GM12878 (cell line): ENCODE results near the gene RILPL2. TPM values are rescaled to one million over a fixed set of nuclear protein-coding genes. Genes with fewer than 3 reads are reported as not detected.

Experiments
- ATAC-seq: fragments of 200-7000 bp; cut with Tn5 transposase; 3 replicates; pipeline ENCODE4 v1.9.1; 2020; ENCODE audit warnings: mild to moderate bottlenecking, moderate library complexity
- BruUV-seq: library from RNA; stranded (reverse); fragments of 400-500 nt; replicated peaks from 2 replicates; lab custom pipeline; 2021; lab: Mats Ljungman, UMichigan
- CTCF ChIA-PET: fragments of 300-600 bp; sonication (Branson Sonifier 250); formaldehyde crosslinking; extraction: SDS; loops from one replicate; lab custom pipeline; 2021; ENCODE audit warnings: inconsistent platforms; lab: Yijun Ruan, JAX
- POLR2A ChIA-PET: fragments of 350-600 bp; formaldehyde crosslinking; extraction: SDS; loops from one replicate; lab custom pipeline; 2021; ENCODE audit warnings: inconsistent platforms; lab: Charles Lee
- RAD21 ChIA-PET: fragments of 300-600 bp; sonication (Branson Sonifier 250); formaldehyde crosslinking; loops from one replicate; lab custom pipeline; 2023; ENCODE audit warnings: antibody characterized with exemption; ENCODE audit not compliant: unreplicated experiment; lab: Charles Lee
- SMC1A ChIA-PET: fragments of 300-600 bp; sonication (Branson Sonifier 250); formaldehyde crosslinking; loops from one replicate; lab custom pipeline; 2023; ENCODE audit not compliant: unreplicated experiment, uncharacterized antibody; lab: Charles Lee
- DNase-seq: peaks from one replicate; pipeline ENCODE4 v3.0.0-alpha.2; 2011; ENCODE audit warnings: low read depth, low spot score
- FAIRE-seq: peaks from 3 replicates; lab custom pipeline; 2011; peaks lifted over from hg19 to GRCh38; lab: Jason Lieb, UNC
- H2AFZ ChIP-seq: 2 replicates; pipeline ENCODE4 v1.6.0; 2011; ENCODE audit warnings: low read depth, low read length, control low read depth; ENCODE audit not compliant: control insufficient read depth
- H3K27ac ChIP-seq: 2 replicates; pipeline ENCODE4 v1.5.1; 2011; ENCODE audit warnings: control low read depth; ENCODE audit not compliant: control insufficient read depth, insufficient read depth
- H3K27me3 ChIP-seq, 2 experiments: replicated peaks in 1 of 2; 2 replicates each; pipeline versions ENCODE4 v1.6.0 to v1.6.1; 2011; ENCODE audit warnings: low read length in 1 of 2; ENCODE audit not compliant: control insufficient read depth in 2 of 2, insufficient read depth in 2 of 2
- H3K36me3 ChIP-seq, 2 experiments: 2 replicates each; pipeline ENCODE4 v1.5.1; 2011; ENCODE audit warnings: low read length in 1 of 2; ENCODE audit not compliant: control insufficient read depth in 2 of 2, insufficient read depth in 2 of 2
- H3K4me1 ChIP-seq: 2 replicates; pipeline ENCODE4 v1.6.1; 2011; ENCODE audit warnings: mild to moderate bottlenecking, low read length, moderate library complexity, mixed read lengths; ENCODE audit not compliant: control insufficient read depth, insufficient read depth
- H3K4me2 ChIP-seq: 2 replicates; pipeline ENCODE4 v1.6.0; 2011; ENCODE audit warnings: control low read depth; ENCODE audit not compliant: control insufficient read depth, insufficient read depth
- H3K4me3 ChIP-seq: fragments of 200-600 bp; sonication (generic); 2 replicates; pipeline ENCODE4 v1.5.1; 2016
- H3K79me2 ChIP-seq: 2 replicates; pipeline ENCODE4 v1.6.0; 2011; ENCODE audit warnings: low read length; ENCODE audit not compliant: control insufficient read depth, insufficient read depth
- H3K9ac ChIP-seq: 2 replicates; pipeline ENCODE4 v1.8.0; 2011; ENCODE audit warnings: low read length, control low read depth, mixed read lengths; ENCODE audit not compliant: control insufficient read depth, insufficient read depth
- H3K9me3 ChIP-seq: replicated peaks from 3 replicates; pipeline ENCODE4 v1.5.1; 2011; ENCODE audit warnings: mild to moderate bottlenecking, low read length; ENCODE audit not compliant: control insufficient read depth, insufficient read depth
- H4K20me1 ChIP-seq: 2 replicates; pipeline ENCODE4 v1.6.0; 2011; ENCODE audit not compliant: control insufficient read depth, insufficient read depth
- BRCA1 ChIP-seq: IDR thresholded peaks from 2 replicates; pipeline ENCODE4 v1.6.1; 2011; ENCODE audit warnings: low read depth, low read length, improper control_type of control experiment
- ETV6 ChIP-seq, 2 experiments: fragments of 450-650 bp in 1 of 2; IDR thresholded peaks in 1 of 2; conservative IDR thresholded peaks in 1 of 2; 2 replicates each; pipeline ENCODE4 v1.6.1; 2014; ENCODE audit warnings: antibody characterized with exemption in 1 of 2, borderline replicate concordance in 1 of 2, low read depth in 1 of 2, mild to moderate bottlenecking in 1 of 2, moderate library complexity in 1 of 2
- IKZF2 ChIP-seq, 2 experiments: fragments of 450-650 bp; IDR thresholded peaks; 2 replicates each; pipeline ENCODE4 v1.6.1; 2017; ENCODE audit warnings: mild to moderate bottlenecking in 2 of 2, moderate library complexity in 2 of 2
- MXI1 ChIP-seq: fragments of 150-350 bp; IDR thresholded peaks from 2 replicates; pipeline ENCODE4 v1.6.1; 2011; ENCODE audit warnings: low read depth, mild to moderate bottlenecking, inconsistent platforms, low read length, improper control_type of control experiment
- ZNF24 ChIP-seq: fragments of 450-650 bp; IDR thresholded peaks from 2 replicates; pipeline ENCODE4 v1.6.1; 2017; ENCODE audit warnings: antibody characterized with exemption, mild to moderate bottlenecking
- WGBS: methylation state at CpG from one replicate; pipeline ENCODE4 v1.1.6; 2016; ENCODE audit warnings: low lambda C conversion rate; ENCODE audit not compliant: insufficient replicate concordance, insufficient coverage; ENCODE audit errors: missing lambda C conversion rate; 5-methylcytosine and 5-hydroxymethylcytosine counted together
- in situ Hi-C: fragments of 300-500 bp; cut with MboI; formaldehyde crosslinking; loops from 9 replicates; pipeline ENCODE4 v1.14.3; 2018; ENCODE audit warnings: mixed read lengths
- intact Hi-C: fragments of 100-400 bp; cut with micrococcal nuclease; formaldehyde crosslinking; loops from one replicate; pipeline ENCODE4 v1.14.2; 2022; ENCODE audit not compliant: unreplicated experiment
- polyA plus RNA-seq, 11 experiments: library from polyadenylated mRNA; depleted of rRNA in 4 of 11; unstranded in 6 of 11; stranded (reverse) in 5 of 11; fragments of >200 nt; fragmentation: Nextera tagmentation in 4 of 11; fragmentation: Illumina TruSeq in 1 of 11; extraction: Ambion mirVana in 4 of 11; extraction: Trizol in 1 of 11; gene quantifications; 1 replicate in 1 of 11; 2 replicates in 10 of 11; pipeline versions ENCODE4 v1.2.1 to v1.2.3, GENCODE V29; 2011 to 2016; ENCODE audit warnings: inconsistent platforms in 2 of 11, missing spikeins in 2 of 11, low read depth in 1 of 11
- total RNA-seq, 4 experiments: library from RNA; depleted of rRNA in 3 of 4; stranded (reverse); fragments of >200 nt in 3 of 4; fragmentation: Illumina TruSeq in 1 of 4; extraction: Trizol in 1 of 4; gene quantifications; 2 replicates each; pipeline versions ENCODE4 v1.2.1 to v1.2.3, GENCODE V29; 2013 to 2021
- TF ChIP-seq, protein P1 (sequence below): fragments of 450-650 bp; conservative IDR thresholded peaks from 2 replicates; pipeline ENCODE4 v1.6.1; 2017; ENCODE audit warnings: mild to moderate bottlenecking, moderate library complexity
- TF ChIP-seq, protein P2 (sequence below): fragments of 450-650 bp; IDR thresholded peaks from 2 replicates; pipeline ENCODE4 v1.6.1; 2017; ENCODE audit warnings: mild to moderate bottlenecking

Gene RILPL2
- total and polyA plus RNA-seq, 10 of the 15 experiments (the other 5 are each of a cell fraction or from before 2014, with no cell fraction given) = 3.5 to 38.5 (median 19.7) TPM

DNA sequence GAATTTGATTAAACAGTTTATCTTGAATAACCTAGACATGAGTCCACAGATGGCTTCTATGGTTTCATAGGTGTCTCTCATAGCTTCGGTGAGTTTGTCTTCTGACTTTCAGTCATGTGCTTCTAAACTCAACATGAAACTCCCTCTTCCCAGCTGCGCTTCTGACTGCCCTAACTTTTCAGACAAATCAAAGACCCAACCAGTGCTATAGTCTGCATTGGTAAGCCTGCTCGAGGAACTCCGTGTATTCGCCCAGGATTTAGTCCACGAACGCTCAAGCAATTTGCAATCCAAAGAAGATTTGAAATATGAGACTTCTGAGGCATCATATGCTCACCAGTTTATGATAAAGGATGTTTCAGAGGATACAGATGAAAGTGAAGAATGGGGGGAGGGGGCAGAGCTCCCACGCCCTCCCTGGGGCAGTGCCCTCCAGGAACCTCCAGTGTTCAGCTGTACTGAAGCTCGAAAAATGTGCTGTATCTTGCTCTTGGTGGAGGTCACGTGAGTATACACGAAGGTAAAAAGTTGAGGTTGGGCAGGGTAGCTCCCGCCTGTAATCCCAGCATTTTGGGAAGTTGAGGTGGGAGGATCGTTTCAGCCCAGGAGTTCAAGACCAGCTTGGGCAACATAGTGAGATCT, 5.2 kb upstream of the RILPL2 start (continued):
- TF ChIP-seq, protein P1, sequence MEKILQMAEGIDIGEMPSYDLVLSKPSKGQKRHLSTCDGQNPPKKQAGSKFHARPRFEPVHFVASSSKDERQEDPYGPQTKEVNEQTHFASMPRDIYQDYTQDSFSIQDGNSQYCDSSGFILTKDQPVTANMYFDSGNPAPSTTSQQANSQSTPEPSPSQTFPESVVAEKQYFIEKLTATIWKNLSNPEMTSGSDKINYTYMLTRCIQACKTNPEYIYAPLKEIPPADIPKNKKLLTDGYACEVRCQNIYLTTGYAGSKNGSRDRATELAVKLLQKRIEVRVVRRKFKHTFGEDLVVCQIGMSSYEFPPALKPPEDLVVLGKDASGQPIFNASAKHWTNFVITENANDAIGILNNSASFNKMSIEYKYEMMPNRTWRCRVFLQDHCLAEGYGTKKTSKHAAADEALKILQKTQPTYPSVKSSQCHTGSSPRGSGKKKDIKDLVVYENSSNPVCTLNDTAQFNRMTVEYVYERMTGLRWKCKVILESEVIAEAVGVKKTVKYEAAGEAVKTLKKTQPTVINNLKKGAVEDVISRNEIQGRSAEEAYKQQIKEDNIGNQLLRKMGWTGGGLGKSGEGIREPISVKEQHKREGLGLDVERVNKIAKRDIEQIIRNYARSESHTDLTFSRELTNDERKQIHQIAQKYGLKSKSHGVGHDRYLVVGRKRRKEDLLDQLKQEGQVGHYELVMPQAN = no peak
- TF ChIP-seq MXI1 (peak; percentile 43; the same call in 1 of the 2 replicates), IKZF2 (IDR thresholded peaks at IDR 0.05) (no peak; a peak in 1 of 4 replicates)

DNA sequence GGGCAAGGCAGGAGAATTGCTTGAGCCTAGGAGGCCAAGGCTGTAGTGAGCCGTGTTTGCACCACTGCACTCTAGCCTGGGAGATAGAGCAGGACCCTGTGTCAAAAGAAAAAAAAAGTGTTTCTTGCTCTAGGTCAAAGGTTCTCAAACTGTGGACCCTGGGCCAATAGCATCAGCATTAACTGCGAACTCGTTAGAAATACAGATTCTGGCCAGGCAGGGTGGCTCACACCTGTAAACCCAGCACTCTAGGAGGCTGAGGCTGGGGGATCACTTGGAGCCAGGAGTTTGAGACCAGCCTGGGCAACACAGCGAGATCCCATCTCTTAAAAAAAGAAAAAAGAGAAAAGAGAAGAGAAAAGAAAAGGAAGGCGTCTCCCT, 858 bp downstream of the RILPL2 start:
- ATAC-seq = no peak; the same call in 2 of the 3 replicates

More for the DNA sequence above, 858 bp downstream of the RILPL2 start:
- BruUV-seq = no TSS peak
- peaks cover 0 to 4% of the 10 kb centered on the region in 2 experiments; a peak in 1 of 4 replicates for H3K36me3 ChIP-seq
- peak overlapping the region; percentile 89 for H3K9ac ChIP-seq
- intact Hi-C loops (loop anchor here (2.0 to 10.0 kb wide), 2 partner anchors 23 to 1339 kb away; partner anchors contain the start of gene SNRNP35), in situ Hi-C loops (loop anchor here (25.0 kb wide), 1 partner anchor 1477 kb away; the partner anchor contains the start of gene UBC)
- H3K27me3 ChIP-seq = no peaks in the 10 kb centered on the region
- 5% methylated on average over 5 of the region's 5 CpGs for WGBS
- H3K4me2 ChIP-seq = peak overlapping the region; percentile 96
- ChIA-PET CTCF (interaction anchor here (0.6 to 1.3 kb wide), 4 partner anchors 24 to 67 kb away, joined by 3 to 4 read pairs (median 3); no protein-coding TSS in a partner anchor), SMC1A (interaction anchor here (1.0 to 4.9 kb wide), 6 partner anchors 8 to 51 kb away, joined by 3 to 48 read pairs (median 5); partner anchors contain the start of gene SNRNP35), POLR2A (interaction anchor here (0.6 to 4.4 kb wide), 6 partner anchors 8 to 70 kb away, joined by 3 to 33 read pairs (median 10); partner anchors contain the start of genes KMT5A and SNRNP35), RAD21 (interaction anchor here (0.5 to 7.1 kb wide), 7 partner anchors 8 to 70 kb away, joined by 3 to 48 read pairs (median 4); partner anchors contain the start of gene SNRNP35)
- no peaks in the 10 kb centered on the region for H4K20me1 ChIP-seq
- DNase-seq (no peak), FAIRE-seq (no peak)
- peak overlapping the region; percentile 82 for H3K4me3 ChIP-seq
- peaks cover 6% of the 10 kb centered on the region; the same call in 1 of the 2 replicates for H3K4me1 ChIP-seq
- peaks cover 63% of the 10 kb centered on the region for H3K79me2 ChIP-seq
- no peaks in the 10 kb centered on the region for H3K9me3 ChIP-seq
- no peak overlapping the region for H2AFZ ChIP-seq
- peak overlapping the region; percentile 95 for H3K27ac ChIP-seq
- TF ChIP-seq ZNF24 (no peak), ETV6 (conservative IDR thresholded peaks at IDR 0.05 in 1 of 2, IDR thresholded peaks at IDR 0.05 in 1 of 2; ENCODE audit: borderline replicate concordance in 1 of 2, low read depth in 1 of 2) (no peak), BRCA1 (no peak)
- TF ChIP-seq, protein P2, sequence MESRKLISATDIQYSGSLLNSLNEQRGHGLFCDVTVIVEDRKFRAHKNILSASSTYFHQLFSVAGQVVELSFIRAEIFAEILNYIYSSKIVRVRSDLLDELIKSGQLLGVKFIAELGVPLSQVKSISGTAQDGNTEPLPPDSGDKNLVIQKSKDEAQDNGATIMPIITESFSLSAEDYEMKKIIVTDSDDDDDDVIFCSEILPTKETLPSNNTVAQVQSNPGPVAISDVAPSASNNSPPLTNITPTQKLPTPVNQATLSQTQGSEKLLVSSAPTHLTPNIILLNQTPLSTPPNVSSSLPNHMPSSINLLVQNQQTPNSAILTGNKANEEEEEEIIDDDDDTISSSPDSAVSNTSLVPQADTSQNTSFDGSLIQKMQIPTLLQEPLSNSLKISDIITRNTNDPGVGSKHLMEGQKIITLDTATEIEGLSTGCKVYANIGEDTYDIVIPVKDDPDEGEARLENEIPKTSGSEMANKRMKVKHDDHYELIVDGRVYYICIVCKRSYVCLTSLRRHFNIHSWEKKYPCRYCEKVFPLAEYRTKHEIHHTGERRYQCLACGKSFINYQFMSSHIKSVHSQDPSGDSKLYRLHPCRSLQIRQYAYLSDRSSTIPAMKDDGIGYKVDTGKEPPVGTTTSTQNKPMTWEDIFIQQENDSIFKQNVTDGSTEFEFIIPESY = no peak
